ENCODE data around the gene SEMA3D. TPM values are rescaled to one million over a fixed set of nuclear protein-coding genes. Genes with fewer than 3 reads are reported as not detected.

The SEMA3D gene
- total RNA-seq, 1 donor from 2014 or later = 13.6 TPM

DNA sequence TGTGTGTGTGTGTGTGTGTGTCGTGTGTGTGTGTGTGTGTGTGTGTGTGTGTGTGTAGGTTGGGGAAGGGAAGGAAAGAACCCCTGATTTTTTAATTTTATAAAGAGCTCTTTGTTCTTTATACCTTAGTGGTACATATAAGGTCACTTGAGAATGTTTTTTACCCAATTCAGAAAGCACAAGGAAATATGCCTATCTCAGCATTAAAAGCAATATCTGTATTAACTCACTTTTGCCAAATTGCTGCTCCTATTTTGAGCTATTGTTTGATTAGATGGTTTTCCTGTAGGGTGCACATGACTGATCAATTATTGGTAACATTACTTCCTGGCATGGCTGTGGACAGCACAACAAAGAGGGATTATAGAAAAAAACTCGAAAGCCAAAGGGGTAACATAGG lies 60.5 kb downstream of the SEMA3D start:
- TF ChIP-seq, protein P1, sequence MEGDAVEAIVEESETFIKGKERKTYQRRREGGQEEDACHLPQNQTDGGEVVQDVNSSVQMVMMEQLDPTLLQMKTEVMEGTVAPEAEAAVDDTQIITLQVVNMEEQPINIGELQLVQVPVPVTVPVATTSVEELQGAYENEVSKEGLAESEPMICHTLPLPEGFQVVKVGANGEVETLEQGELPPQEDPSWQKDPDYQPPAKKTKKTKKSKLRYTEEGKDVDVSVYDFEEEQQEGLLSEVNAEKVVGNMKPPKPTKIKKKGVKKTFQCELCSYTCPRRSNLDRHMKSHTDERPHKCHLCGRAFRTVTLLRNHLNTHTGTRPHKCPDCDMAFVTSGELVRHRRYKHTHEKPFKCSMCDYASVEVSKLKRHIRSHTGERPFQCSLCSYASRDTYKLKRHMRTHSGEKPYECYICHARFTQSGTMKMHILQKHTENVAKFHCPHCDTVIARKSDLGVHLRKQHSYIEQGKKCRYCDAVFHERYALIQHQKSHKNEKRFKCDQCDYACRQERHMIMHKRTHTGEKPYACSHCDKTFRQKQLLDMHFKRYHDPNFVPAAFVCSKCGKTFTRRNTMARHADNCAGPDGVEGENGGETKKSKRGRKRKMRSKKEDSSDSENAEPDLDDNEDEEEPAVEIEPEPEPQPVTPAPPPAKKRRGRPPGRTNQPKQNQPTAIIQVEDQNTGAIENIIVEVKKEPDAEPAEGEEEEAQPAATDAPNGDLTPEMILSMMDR (IDR thresholded peaks at IDR 0.05) = no peak
- Histone ChIP-seq H3K27ac (no peak overlapping the region), H3K27me3 (no peaks in the 10 kb centered on the region), H3K4me3 (no peak overlapping the region), H3K36me3 (no peaks in the 10 kb centered on the region), H3K4me1 (no peaks in the 10 kb centered on the region), H3K9me3 (no peaks in the 10 kb centered on the region)
- intact Hi-C loops (cut with DNase I) = no loop called here
- DNase-seq (no peak), ATAC-seq (no peak)

DNA sequence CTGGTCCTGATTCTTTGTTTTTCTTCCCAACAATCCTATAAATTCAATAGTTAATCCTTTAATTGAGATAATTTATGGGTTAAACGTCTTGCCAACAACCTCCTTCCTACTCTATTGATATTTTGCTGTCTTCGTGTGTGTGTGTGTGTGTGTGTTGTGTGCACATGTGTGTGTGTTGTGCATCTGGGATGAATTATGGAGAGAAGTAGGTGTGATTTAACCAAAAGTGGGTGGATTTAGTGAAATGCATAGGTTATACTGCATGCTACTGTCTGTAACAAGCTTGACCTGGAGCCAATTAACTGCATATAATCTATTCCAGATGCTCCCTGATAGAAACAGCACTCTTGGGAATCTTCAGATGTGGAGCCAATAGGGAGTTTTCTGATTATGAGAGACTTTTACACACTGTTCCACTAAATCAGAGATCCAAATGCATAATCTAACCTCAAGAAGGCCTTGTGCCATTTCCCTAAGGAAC lies 61.2 kb downstream of the SEMA3D start:
- intact Hi-C loops (cut with DNase I) = no loop called here
- no peak for ATAC-seq
- H3K36me3 ChIP-seq = no peaks in the 10 kb centered on the region
- H3K4me1 ChIP-seq = no peaks in the 10 kb centered on the region
- TF ChIP-seq, protein P1 (IDR thresholded peaks at IDR 0.05) = no peak
- no peak overlapping the region for H3K27ac ChIP-seq
- no peaks in the 10 kb centered on the region for H3K27me3 ChIP-seq
- no peak for DNase-seq
- H3K9me3 ChIP-seq = no peaks in the 10 kb centered on the region
- H3K4me3 ChIP-seq = no peak overlapping the region

DNA sequence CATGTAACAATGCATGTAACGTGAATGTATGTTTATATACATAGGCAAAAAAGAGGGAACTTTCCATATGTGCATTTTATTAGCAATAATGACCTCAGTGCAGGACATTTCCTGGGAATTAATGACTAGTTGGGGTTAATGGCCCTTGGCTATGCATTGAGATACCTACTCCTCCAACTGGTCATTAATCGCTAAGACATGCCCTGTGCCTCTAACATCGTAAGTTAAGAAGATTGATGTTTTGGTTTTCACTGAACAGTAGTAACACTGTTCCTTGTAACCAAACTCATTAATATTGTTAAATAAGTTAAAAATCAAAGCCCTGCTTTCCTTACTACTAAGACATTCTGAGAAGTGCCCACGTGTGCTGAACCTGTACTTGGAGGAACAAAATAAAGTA lies 61.7 kb downstream of the SEMA3D start:
- H3K4me1 ChIP-seq = no peaks in the 10 kb centered on the region
- DNase-seq = no peak
- intact Hi-C loops (cut with DNase I) = no loop called here
- ATAC-seq = no peak
- H3K27me3 ChIP-seq = no peaks in the 10 kb centered on the region
- TF ChIP-seq, protein P1 (IDR thresholded peaks at IDR 0.05) = no peak
- H3K27ac ChIP-seq = no peak overlapping the region
- H3K36me3 ChIP-seq = no peaks in the 10 kb centered on the region
- H3K4me3 ChIP-seq = no peak overlapping the region
- H3K9me3 ChIP-seq = no peaks in the 10 kb centered on the region

DNA sequence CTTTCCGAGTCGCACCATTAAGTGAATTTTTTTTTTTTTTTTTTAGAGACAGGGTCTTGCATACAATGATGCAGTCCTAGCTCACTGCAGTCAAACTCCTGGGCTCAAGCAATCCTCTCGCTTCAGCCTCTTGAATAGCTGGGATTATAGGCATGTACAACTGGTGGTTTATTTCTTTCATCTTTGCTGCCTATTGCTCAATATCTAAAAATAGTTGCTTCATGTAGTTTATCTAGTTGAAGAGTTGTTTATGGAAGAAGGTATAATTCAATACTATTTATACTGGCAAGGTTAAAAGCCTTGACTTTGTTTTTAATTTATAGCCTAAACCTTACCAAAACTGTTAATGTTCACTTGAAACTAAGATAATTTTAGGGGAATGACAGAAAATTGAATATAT lies 66.9 kb downstream of the SEMA3D start:
- ATAC-seq (no peak), DNase-seq (no peak)
- no peak overlapping the region for H3K27ac ChIP-seq
- H3K4me3 ChIP-seq = no peak overlapping the region
- intact Hi-C loops (cut with DNase I) = no loop called here
- no peaks in the 10 kb centered on the region for H3K27me3 ChIP-seq
- TF ChIP-seq, protein P1 (IDR thresholded peaks at IDR 0.05) = no peak
- H3K36me3 ChIP-seq = no peaks in the 10 kb centered on the region
- H3K4me1 ChIP-seq = no peaks in the 10 kb centered on the region
- H3K9me3 ChIP-seq = no peaks in the 10 kb centered on the region

DNA sequence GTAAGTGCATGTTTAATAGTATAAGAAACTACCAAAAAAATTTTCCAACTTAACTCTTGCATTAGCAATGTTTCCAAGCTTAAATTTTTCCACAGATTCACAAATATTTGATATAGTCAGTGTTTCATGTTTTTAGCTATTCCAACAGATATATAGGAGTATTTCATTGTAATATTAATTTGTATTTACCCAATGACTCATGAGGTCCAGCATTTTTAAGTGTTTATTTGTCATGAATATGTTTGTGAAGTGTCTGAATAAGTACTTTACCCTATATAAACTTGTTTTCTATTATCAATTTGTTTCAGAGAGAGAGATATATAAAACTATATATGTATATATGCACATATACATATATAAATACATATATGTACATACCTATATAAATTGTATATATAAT lies 71.0 kb downstream of the SEMA3D start:
- TF ChIP-seq, protein P1 (IDR thresholded peaks at IDR 0.05) = no peak
- ATAC-seq = no peak
- intact Hi-C loops (cut with DNase I) = no loop called here
- no peak overlapping the region for H3K4me3 ChIP-seq
- H3K9me3 ChIP-seq = no peaks in the 10 kb centered on the region
- no peaks in the 10 kb centered on the region for H3K27me3 ChIP-seq
- no peak overlapping the region for H3K27ac ChIP-seq
- H3K4me1 ChIP-seq = no peaks in the 10 kb centered on the region
- no peaks in the 10 kb centered on the region for H3K36me3 ChIP-seq
- DNase-seq = no peak

DNA sequence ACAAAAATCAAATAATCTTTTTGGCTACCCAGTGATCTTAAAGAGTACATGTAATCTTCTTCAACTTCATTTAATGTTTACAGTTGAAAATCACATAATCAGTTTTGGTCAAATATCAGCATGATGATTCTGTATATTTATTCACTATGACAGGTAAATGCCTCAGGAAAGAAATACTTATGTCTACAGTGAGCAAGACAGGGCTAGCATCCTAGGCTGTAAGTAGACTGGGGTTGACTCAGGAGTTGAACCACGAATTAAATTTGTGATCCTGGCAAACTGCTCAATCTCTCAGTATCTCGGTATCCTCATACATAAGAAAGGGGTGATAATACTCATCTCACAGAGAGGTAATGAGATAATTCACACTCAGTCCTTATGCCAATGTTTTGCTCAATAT lies 71.8 kb downstream of the SEMA3D start:
- intact Hi-C loops (cut with DNase I) = no loop called here
- no peaks in the 10 kb centered on the region for H3K27me3 ChIP-seq
- TF ChIP-seq, protein P1 (IDR thresholded peaks at IDR 0.05) = no peak

More for the DNA sequence above, 71.8 kb downstream of the SEMA3D start:
- Histone ChIP-seq H3K4me3 (no peak overlapping the region), H3K27ac (no peak overlapping the region), H3K4me1 (no peaks in the 10 kb centered on the region), H3K36me3 (no peaks in the 10 kb centered on the region), H3K9me3 (no peaks in the 10 kb centered on the region)
- no peak for ATAC-seq
- no peak for DNase-seq
